ENCODE results near the gene ARRB2. TPM values are rescaled to one million over a fixed set of nuclear protein-coding genes. Genes with fewer than 3 reads are reported as not detected.

Gene ARRB2
- total and polyA plus RNA-seq, 2 experiments from 2014 or later, result 37.3 to 45.0 TPM

- ATAC-seq, result no peak
- no peak overlapping the region for H3K27ac Mint-ChIP-seq
These were observed 57.9 kb downstream of the ARRB2 start for GRCh38 chr17:4768298-4768697.

More at GRCh38 chr17:4768298-4768697, 57.9 kb downstream of the ARRB2 start:
- Mint-ChIP-seq H3K4me1 (no peaks in the 10 kb centered on the region), H3K36me3 (ENCODE audit: low read depth) (no peaks in the 10 kb centered on the region), H3K9me3 (no peaks in the 10 kb centered on the region), H3K4me3 (no peak overlapping the region), H3K27me3 (ENCODE audit: insufficient read depth, low read depth, poor library complexity) (peaks cover 6% of the 10 kb centered on the region)
- TF ChIP-seq ZNF331 (CRISPR knock-in tag; IDR thresholded peaks at IDR 0.05; ENCODE audit: low read depth) (no peak), POLR2AphosphoS5 (IDR thresholded peaks at IDR 0.05; ENCODE audit: low read depth) (no peak), ZNF114 (CRISPR knock-in tag; IDR thresholded peaks at IDR 0.05) (no peak), EZH2phosphoT487 (IDR thresholded peaks at IDR 0.05; ENCODE audit: unreplicated experiment) (no peak), CTCF (conservative IDR thresholded peaks at IDR 0.05; ENCODE audit: low read depth in 2 of 2) (no peak), ETS1 (IDR thresholded peaks at IDR 0.05) (no peak)
- TF ChIP-seq, protein P1, sequence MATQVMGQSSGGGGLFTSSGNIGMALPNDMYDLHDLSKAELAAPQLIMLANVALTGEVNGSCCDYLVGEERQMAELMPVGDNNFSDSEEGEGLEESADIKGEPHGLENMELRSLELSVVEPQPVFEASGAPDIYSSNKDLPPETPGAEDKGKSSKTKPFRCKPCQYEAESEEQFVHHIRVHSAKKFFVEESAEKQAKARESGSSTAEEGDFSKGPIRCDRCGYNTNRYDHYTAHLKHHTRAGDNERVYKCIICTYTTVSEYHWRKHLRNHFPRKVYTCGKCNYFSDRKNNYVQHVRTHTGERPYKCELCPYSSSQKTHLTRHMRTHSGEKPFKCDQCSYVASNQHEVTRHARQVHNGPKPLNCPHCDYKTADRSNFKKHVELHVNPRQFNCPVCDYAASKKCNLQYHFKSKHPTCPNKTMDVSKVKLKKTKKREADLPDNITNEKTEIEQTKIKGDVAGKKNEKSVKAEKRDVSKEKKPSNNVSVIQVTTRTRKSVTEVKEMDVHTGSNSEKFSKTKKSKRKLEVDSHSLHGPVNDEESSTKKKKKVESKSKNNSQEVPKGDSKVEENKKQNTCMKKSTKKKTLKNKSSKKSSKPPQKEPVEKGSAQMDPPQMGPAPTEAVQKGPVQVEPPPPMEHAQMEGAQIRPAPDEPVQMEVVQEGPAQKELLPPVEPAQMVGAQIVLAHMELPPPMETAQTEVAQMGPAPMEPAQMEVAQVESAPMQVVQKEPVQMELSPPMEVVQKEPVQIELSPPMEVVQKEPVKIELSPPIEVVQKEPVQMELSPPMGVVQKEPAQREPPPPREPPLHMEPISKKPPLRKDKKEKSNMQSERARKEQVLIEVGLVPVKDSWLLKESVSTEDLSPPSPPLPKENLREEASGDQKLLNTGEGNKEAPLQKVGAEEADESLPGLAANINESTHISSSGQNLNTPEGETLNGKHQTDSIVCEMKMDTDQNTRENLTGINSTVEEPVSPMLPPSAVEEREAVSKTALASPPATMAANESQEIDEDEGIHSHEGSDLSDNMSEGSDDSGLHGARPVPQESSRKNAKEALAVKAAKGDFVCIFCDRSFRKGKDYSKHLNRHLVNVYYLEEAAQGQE (IDR thresholded peaks at IDR 0.05; ENCODE audit: unreplicated experiment), result no peak
- TF ChIP-seq, protein P2, sequence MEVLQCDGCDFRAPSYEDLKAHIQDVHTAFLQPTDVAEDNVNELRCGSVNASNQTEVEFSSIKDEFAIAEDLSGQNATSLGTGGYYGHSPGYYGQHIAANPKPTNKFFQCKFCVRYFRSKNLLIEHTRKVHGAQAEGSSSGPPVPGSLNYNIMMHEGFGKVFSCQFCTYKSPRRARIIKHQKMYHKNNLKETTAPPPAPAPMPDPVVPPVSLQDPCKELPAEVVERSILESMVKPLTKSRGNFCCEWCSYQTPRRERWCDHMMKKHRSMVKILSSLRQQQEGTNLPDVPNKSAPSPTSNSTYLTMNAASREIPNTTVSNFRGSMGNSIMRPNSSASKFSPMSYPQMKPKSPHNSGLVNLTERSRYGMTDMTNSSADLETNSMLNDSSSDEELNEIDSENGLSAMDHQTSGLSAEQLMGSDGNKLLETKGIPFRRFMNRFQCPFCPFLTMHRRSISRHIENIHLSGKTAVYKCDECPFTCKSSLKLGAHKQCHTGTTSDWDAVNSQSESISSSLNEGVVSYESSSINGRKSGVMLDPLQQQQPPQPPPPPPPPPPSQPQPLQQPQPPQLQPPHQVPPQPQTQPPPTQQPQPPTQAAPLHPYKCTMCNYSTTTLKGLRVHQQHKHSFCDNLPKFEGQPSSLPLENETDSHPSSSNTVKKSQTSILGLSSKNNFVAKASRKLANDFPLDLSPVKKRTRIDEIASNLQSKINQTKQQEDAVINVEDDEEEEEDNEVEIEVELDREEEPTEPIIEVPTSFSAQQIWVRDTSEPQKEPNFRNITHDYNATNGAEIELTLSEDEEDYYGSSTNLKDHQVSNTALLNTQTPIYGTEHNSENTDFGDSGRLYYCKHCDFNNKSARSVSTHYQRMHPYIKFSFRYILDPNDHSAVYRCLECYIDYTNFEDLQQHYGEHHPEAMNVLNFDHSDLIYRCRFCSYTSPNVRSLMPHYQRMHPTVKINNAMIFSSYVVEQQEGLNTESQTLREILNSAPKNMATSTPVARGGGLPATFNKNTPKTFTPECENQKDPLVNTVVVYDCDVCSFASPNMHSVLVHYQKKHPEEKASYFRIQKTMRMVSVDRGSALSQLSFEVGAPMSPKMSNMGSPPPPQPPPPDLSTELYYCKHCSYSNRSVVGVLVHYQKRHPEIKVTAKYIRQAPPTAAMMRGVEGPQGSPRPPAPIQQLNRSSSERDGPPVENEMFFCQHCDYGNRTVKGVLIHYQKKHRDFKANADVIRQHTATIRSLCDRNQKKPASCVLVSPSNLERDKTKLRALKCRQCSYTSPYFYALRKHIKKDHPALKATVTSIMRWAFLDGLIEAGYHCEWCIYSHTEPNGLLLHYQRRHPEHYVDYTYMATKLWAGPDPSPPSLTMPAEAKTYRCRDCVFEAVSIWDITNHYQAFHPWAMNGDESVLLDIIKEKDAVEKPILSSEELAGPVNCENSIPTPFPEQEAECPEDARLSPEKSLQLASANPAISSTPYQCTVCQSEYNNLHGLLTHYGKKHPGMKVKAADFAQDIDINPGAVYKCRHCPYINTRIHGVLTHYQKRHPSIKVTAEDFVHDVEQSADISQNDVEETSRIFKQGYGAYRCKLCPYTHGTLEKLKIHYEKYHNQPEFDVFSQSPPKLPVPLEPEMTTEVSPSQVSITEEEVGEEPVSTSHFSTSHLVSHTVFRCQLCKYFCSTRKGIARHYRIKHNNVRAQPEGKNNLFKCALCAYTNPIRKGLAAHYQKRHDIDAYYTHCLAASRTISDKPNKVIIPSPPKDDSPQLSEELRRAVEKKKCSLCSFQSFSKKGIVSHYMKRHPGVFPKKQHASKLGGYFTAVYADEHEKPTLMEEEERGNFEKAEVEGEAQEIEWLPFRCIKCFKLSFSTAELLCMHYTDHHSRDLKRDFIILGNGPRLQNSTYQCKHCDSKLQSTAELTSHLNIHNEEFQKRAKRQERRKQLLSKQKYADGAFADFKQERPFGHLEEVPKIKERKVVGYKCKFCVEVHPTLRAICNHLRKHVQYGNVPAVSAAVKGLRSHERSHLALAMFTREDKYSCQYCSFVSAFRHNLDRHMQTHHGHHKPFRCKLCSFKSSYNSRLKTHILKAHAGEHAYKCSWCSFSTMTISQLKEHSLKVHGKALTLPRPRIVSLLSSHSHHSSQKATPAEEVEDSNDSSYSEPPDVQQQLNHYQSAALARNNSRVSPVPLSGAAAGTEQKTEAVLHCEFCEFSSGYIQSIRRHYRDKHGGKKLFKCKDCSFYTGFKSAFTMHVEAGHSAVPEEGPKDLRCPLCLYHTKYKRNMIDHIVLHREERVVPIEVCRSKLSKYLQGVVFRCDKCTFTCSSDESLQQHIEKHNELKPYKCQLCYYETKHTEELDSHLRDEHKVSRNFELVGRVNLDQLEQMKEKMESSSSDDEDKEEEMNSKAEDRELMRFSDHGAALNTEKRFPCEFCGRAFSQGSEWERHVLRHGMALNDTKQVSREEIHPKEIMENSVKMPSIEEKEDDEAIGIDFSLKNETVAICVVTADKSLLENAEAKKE (CRISPR knock-in tag; IDR thresholded peaks at IDR 0.05), result no peak
- no peak overlapping the region for H3K4me2 ChIP-seq
- no peaks in the 10 kb centered on the region for H3K36me3 ChIP-seq (ENCODE audit: insufficient read depth)
- DNase-seq (ENCODE audit: low spot score), result no peak
- no peak overlapping the region for H3K27ac ChIP-seq (ENCODE audit: low read depth)
- no peaks in the 10 kb centered on the region for H3K27me3 ChIP-seq (ENCODE audit: insufficient read depth)
- H3K79me2 ChIP-seq (replicated peaks; ENCODE audit: insufficient read depth), result no peaks in the 10 kb centered on the region
- no peaks in the 10 kb centered on the region for H4K20me1 ChIP-seq (replicated peaks; ENCODE audit: insufficient read depth)
- no peak overlapping the region for H2AFZ ChIP-seq
- H3K9me2 ChIP-seq (ENCODE audit: insufficient read depth), result no peaks in the 10 kb centered on the region
- H3F3A ChIP-seq (replicated peaks; ENCODE audit: low read depth), result 0 out of 2 replicates have a peak, but pooled peaks cover 2% of the 10 kb centered on the region
- no peaks in the 10 kb centered on the region for H3K4me1 ChIP-seq (ENCODE audit: insufficient read depth)
- H3K4me3 ChIP-seq, result no peak overlapping the region
